HG02885 (cell line): Measurements from ENCODE around the gene CMSS1.
A peak's percentile ranks its signal among the peaks of the same experiment; 100 is the strongest.
"Not testable (repeated sequence)": the region's sequence is repeated elsewhere in the genome, so short reads cannot be mapped to it uniquely, and the experiment has no call there.

Source experiments
- ATAC-seq: cut with Tn5 transposase; IDR thresholded peaks from one replicate; pipeline ENCODE4 v1.9.1; 2021; ENCODE audit warnings: mild to moderate bottlenecking; ENCODE audit not compliant: unreplicated experiment, poor library complexity

CMSS1 gene

DNA sequence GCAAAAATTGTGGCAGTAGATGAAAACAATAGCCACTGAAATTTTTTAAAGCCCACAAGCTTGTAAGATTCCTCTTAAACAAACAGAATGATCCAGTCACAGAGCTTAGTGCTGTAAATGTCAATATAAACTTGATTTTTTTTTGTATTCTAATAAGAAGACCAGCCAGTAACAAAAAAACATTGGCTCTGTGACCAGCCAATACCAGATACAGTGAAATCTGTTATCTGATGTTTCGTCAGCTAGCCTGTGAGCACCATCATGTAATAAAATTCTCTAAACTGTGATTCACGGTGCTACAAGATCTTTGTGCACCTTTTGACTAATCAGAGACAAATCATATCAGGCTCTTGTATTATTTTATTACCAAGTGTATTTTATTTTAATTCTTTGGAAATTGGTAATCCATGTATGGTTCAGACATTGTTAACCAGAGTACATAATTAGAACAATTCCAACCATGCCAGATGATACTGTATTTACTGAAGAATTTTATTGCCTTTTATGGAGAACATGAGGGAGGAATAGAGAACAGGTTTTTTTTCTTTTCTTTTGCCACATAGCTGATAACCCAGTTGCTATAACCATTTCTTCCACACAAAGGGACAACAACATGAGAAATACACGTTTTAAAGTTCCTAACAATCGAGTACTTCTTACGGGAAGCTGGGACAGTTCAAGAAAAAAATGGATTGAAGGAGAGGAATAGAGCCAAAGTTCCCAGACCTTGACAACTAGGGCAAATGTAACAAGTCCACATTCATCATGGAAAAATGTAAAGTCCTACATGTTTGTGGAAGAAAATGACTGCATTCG is 224.7 kb downstream of the CMSS1 start:
- no peak for ATAC-seq

DNA sequence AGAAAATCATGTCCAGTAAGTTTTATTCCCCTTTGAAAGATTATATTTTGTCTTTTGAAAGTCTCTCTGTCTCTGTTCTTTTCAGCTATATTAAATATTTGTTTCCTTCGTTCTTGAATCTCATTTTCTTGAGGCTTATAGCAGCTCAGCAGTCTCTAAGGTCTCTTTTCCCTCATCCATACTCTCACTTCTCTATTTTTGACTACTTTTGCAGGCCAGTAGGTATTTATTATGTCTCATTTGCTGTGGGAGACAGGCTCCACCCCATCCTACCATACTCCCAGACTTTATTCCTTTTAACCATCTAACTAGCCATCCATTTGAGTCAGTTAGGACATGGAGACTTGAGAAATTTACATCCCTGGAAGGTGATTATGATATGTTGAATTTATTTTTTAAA is 225.6 kb downstream of the CMSS1 start:
- ATAC-seq, result no peak

DNA sequence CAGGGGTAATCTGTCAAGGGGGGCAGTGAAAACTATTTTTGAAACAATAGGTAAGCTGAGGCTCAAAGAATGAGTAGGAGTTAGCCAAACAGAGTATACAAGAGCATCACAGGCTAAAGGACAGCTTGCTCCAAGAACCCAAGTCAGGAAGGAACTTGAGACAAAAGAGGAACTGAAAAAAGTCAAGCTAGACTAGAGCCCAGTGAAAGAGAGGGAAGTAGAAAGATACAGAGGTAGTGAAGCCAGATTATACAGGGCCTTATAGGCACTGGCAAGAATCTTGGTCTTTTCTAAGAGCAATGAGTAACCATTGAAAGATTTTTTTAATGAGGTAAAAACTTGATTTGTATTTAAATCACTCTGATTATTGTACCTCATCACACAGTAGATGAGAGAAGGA is 226.7 kb downstream of the CMSS1 start:
- ATAC-seq, result peak; percentile 87

DNA sequence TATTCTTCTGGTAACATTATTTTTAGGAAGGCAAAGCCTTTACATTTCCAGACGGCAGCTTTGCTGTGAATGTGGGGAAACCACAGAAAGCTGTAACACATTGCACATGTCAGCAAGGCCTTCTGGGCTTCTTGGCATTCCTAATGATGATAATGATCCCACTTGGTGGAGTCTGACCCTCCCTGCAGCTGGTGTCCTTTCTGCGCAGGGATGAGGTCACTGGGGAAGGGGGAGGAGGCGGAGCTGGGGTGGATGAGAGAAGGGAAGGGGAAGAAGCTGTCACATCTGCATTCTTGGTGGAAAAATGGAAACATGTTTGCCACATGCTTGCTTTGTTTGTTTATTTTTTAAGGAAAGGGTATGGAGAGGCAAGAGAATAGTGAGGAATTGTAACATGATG is 228.0 kb downstream of the CMSS1 start:
- ATAC-seq, result no peak

DNA sequence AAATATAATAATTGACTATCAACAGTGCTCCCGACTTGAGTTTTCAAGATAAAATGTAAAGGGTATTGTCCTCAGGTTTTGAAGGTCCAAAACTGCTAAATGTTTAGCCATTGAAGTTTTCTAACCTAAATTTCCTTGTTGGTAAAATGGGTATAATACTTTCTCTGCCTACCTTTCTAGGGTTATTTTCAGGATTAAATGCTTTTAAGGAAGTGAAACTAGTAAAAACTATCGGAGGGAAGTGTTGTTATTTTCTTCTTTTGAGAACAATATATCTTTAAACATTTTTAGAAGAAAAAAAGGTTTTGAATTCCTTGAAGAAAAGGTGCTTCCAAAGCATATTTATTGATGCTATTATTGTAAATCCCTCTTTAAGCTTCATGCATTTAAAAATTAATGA is 229.3 kb downstream of the CMSS1 start:
- ATAC-seq, result no peak

DNA sequence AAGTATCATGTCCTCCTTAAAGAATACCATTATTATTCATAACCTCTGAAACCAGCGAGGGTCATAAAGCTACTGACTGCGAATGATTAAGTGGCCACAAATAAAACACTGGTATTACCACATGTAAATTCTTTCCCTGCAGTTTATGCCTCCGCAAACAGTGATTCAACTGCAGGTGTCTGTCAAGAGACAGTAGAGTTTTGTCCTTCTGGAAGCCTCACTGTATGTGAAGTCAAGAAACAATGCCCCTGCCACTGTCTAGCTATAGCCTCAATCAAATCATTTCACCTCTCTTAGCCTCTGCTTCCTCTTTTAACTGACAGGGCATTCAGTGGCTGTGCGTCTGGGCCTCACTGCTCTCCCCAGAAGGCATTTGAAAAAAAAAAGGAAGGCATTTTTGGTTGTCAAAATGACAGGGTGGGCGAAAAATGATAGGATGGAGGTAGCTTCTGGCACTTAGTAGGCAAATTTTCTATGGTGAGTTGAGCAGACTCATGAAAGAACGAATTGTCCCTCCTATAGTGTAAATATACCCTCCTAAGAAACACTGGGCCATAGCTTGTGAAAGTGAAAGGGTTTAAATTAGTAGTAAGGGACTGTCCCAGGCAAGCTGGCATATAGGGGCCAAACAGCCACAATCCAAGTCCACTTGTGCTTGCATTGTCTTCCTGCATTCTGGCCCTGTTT is 229.9 kb downstream of the CMSS1 start:
- ATAC-seq, result peak; percentile 74

DNA sequence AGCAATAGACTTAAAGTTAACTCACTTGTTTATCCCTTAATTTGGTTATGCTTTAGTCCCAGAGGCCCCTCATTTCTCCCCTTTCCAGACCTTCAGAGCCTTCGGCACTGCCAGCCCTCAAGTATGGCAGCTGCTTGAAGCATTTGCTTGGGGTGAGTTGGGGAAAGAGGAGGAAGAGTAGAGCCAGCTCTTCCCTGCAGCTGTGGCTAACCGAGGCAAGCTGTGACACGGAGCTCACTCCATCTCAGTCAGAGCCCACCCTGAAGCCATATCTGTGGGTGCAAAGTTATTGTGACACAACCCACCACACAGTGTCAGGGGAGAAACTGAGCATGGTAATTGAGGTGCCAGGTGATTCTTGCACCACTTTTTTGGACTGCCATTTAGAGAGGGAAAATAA is 230.6 kb downstream of the CMSS1 start:
- ATAC-seq, result no peak

DNA sequence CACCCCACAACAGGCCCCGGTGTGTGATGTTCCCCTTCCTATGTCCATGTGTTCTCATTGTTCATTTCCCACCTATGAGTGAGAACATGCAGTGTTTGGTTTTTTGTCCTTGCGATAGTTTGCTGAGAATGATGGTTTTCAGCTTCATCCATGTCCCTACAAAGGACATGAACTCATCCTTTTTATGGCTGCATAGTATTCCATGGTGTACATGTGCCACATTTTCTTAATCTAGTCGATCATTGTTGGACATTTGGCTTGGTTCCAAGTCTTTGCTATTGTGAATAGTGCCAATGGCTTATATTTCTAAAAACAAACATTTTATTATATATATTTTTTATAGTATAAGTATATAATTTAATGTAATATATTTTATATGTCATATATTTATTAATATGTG is 233.9 kb downstream of the CMSS1 start:
- not testable (repeated sequence) for ATAC-seq

DNA sequence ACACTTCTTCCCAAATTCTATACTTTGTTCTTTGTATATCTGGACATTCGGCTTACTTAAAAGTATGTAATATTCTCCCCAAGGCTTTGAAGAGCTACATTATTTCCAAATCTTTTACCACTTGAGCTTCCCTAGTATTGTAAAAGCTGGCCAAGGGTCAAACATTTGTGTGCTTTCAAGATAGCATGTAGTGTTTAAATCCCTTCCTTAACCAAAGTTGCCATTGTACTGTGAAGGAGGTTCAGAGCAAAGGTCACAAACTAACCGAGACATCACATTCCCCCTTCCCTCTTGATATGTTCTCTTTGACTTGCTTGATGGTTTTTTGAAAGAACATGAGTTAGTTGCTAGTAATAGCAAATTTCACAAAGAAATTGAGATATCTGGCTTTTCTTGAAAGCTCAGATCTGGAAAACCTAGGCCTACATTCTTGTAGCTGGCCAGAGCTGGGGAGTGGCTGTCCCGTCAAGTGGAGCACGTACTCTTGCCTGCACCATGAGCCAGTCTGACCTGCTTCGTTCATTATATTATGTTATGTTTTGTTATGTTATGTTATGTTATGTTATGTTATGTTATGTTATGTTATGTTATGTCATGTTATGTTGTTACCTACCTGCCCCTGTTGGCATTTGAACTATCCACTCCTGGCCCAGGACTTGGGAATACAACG is 236.4 kb downstream of the CMSS1 start:
- no peak for ATAC-seq

DNA sequence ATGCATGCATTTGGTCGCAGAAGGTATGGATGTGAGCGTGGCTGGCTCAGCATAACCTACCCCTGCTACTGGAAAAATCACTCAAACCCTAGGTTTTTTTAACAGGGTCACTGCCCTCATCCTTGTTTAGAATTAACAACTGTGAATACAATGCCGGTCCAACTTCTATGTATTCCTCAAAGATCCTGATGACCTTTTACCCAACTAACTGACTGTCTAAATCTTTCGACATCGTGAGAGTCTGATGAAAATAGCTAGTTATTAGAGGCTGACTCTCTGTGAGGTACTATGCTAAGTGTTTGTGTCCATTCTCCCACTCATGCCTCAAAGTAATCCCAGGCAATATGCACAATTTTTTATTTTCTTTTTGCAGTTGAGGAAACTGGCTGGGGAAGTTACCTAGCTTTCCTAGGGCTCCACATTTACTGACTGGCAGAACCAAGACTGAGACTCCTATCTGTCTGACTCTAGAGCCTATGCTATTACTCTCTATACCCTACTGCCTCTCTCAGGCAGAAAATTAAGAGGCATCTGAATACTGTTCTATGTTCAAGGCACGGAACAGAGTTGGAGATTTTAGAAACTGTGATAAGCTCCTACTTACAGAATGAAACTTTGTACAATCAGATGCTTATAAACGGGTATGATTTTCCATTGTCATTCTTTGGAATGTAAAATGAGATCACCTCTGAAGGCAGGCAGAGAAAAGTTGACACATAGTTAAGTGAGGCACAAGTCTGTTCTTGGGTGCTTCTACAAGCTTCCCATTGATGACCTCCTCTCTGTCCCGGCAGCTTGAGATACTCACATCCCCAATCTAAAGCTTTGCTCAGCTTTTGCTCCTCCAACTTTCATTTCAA is 240.3 kb downstream of the CMSS1 start:
- no peak for ATAC-seq

DNA sequence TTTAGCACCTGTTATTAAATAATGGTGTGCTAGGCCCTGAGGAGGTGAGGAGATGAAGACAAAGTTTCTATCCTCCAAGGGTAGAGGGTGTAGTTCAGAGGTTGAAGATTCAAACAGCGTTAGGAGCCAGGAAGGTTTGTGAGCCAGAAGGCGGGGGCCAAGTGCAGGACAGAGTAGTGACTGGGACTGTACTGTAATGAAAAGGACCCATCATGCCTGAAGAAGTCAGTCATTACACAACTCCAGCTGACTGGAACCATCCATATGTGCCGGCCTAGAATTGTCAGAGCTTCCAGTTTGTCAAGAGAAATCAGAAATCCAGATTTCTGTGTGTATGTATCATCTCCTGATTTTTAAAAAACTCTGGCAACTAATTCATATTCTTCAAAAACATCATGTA is 241.8 kb downstream of the CMSS1 start:
- ATAC-seq, result no peak

DNA sequence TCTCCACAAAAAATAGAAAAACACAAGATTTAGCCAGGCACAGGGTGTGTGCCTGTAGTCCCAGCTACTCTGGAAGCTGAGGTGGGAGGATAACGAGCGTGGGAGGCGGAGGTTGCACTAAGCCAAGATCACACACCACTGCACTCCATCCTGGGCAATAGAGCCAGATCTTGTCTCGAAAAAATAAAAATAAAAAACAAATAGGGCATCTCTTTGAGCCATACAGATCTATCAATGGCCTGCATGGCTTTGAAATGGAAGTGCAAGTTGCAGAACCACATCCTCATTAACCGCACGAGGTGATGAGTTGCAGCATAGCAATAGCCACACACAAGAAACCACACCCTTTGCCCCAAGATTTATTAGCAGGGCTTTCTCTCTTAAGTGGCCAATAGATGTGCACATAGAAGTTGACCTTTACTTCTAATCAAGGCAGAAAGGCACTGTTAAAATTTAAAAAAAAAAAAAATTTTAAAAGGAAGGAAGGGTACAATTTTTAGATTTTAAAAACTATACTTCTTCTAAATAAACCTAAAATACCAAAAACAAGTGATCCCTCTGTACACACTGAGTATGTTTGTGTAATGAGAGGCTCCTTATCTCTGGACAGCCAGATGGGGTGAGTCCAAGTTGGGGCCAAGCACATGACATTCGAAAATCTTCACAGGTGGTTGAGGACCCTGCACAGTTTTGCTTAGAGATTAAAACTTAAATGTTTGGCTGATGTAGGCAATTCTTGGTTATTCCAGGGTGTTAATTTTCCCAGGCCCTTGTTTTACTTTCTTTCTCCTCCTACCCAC is 243.2 kb downstream of the CMSS1 start:
- peak; percentile 86 for ATAC-seq

DNA sequence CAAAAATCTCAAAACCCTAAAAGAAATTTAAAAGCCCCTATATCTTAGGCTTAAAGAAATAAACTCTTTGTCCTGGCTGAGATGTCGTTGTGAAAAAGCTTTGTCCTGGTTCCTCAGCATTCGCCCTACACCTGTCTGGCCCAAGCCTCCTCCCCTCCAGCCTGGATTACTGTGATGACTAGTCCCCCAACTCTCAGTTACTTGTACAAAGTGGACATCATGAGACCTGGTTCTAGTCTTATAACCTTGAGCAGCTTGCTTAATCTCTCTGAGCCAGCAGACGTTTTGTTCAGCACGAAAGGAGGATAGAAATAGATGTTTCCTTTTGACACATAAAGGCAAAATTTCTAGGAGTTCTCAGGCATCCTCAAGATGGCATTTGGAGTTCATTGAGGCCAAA is 245.0 kb downstream of the CMSS1 start:
- ATAC-seq, result no peak

DNA sequence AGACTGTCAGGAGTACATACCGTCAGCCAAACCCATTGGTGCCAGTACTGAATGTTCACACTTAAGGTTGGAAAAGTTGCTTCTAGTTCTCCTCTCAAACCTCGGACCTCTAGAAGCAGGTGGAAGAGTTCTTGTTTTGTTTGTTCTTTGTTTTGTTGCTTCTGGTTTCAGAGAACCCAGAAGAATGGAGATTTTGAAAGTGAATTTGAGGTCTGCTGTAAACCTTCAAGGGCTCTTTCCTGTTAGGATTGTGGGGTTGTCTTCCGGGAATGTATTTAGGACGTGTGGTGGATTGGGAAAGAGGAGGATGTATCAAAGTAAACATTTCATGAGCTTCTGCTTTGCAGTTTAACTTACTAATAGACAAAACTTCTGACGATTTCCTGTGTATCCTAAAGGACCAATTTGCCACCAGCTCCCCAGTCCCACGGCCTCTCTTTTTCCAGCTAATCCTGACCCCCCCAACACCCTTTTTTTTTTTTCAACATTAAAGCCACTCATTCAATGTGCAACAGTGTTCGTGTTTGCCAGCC is 246.3 kb downstream of the CMSS1 start:
- ATAC-seq, result no peak

DNA sequence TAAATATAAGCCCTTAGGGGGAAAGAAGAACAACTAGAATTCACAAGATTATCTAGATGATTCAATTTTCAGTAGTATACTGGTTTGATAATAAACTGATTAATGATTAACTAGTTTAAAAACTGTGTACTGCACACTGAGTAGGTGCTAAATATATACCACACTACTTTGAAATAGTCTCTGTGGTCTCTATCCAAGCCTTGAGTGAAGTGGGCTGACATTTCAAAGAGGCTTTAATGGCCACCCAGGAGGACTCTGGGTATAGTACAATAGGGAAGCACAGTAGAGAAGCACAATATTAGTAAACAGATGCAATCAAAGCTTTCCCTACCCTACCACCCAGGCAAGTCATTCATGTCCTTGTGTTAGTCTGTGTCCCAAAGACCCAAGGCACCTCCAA is 249.9 kb downstream of the CMSS1 start:
- no peak for ATAC-seq

DNA sequence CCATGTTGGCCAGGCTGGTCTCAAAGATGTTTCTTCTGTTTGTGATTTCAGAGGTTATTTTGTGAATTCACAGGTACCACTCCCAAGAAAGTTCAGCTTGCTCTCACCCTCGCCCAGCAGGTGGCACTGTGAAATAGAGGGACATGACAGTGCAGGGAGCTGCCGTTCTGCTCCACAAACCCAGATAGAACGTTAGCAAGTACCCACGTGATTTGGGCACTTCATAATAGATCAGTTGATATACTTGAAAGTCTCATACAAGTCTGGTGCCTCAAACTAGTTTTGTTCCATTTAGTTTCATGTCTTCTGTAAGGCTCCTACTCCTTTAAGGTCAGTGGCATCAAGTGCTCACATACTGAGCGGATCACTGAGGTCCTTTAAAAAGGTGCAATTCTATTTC is 251.2 kb downstream of the CMSS1 start:
- ATAC-seq, result peak; percentile 79

DNA sequence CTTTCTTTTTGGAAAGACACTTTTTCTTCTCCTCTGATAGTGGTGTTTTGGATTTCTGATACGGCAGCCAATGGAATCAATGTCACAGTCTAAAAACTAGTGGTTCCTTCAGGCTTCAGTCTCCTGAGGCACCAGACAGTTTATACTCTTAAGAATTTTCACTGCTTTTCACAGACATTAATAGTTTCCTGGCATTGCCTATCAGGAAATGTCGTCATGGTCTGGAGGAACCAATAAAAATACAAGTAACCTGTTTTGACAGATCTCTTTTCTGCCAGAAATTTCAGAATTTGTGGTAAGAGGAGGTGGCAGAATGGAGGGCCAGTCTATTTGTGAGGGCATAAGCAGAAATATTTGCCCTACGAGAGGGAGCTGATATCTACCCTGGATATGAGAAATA is 251.8 kb downstream of the CMSS1 start:
- ATAC-seq, result no peak

DNA sequence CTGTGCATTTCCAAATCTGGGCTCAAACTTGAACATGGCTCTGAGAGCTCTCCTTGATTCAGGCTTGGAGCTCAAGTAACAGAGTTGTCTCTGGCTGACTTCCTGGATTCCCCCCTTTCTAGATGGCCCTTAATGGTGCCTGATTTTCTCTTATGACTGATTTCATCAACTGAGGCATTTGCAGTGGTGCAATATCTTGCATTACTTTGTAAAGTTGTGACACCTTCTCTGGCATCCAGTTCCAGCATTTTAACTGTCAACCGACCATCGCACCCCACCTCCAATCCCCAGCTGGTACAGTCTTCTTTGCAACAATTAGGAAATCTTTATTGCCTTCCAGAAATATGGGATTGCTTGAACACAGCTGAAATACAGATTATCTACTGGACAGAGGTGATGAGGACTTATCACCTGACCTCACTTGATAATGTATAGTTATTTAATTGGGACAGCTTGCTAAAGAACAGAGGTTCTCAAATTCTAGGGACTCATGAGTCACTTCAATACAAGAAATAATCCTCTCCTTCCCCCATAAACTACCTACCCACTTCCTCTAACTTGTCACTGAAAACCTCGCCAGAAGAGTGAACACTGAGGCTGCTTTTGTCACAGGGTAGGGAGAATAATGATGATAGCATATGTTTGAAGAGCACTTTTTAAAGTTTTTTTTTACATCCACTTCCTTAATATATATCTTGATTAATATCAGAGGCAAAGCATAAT is 254.8 kb downstream of the CMSS1 start:
- peak; percentile 62 for ATAC-seq
